ENCODE data around the gene CFB. TPM values are rescaled to one million over a fixed set of nuclear protein-coding genes. Genes with fewer than 3 reads are reported as not detected.

The CFB gene
- total and polyA plus RNA-seq, 9 of the 15 experiments (the other 6 are each of a cell fraction or from before 2014, with no cell fraction given), result 0.08 to 0.91 (median 0.22) TPM; not detected in 4

DNA sequence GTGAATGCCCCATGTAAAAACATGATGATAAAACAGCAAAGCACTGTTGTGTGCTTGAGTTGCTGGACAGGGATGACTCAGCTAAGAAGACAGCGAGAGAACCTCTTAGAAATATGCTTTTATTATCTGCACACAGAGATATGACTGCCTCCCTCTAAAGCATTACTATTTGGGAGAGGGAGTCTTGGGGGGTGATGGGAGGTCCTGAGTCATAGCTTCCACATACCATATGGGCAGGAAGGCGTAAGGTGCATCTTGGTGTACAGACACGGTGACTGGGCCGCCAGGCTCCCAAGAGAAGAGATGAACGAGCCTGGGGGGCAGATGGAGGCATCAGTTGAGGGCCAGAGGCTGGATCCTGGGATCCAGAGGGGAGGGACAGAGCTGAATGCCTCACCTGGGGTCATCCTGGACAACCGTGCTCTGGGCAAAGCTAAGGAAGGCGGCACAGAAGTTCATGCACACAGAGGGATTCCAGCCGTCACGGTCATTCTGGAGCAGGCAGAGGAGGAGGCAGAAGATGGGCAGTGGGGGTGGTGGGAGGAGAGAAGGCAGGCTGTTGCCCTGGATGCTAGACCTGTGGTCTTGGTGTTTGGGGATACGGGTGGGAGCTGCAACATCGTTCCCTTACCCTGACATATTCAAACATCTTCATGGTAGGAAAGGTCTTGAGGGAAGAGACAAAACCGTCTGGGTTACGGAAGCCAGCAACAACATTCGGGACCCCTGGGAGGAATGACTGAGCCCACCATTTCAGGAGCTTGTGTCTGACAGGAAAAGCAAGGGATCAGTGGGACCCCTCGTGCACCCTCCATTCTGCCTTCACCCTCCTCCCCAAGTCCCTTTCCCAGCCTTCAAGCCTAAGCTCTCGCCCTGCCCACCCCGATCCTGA lies 24.1 kb downstream of the CFB start (continued):
- TF ChIP-seq, protein P1, sequence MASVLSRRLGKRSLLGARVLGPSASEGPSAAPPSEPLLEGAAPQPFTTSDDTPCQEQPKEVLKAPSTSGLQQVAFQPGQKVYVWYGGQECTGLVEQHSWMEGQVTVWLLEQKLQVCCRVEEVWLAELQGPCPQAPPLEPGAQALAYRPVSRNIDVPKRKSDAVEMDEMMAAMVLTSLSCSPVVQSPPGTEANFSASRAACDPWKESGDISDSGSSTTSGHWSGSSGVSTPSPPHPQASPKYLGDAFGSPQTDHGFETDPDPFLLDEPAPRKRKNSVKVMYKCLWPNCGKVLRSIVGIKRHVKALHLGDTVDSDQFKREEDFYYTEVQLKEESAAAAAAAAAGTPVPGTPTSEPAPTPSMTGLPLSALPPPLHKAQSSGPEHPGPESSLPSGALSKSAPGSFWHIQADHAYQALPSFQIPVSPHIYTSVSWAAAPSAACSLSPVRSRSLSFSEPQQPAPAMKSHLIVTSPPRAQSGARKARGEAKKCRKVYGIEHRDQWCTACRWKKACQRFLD (CRISPR knock-in tag; IDR thresholded peaks at IDR 0.05), result 0 out of 2 replicates have a peak, but pooled peaks have one; percentile 25
- TF ChIP-seq CBX3 (IDR thresholded peaks at IDR 0.05; ENCODE audit: borderline replicate concordance in 1 of 2, low read length in 2 of 2) (0 out of 3 replicates have a peak, but pooled peaks of 1 of the 2 experiments have one; percentile 19), GATAD2A (IDR thresholded peaks at IDR 0.05) (0 out of 2 replicates have a peak, but pooled peaks have one; percentile 24), MAFF (IDR thresholded peaks at IDR 0.05; ENCODE audit: low read length) (peak; percentile 93), THRAP3 (IDR thresholded peaks at IDR 0.05; ENCODE audit: borderline replicate concordance) (peak; percentile 26; the same call in 1 of the 2 replicates), NR2F6 (CRISPR knock-in tag; IDR thresholded peaks at IDR 0.05) (0 out of 2 replicates have a peak, but pooled peaks have one; percentile 56), POLR2A (conservative IDR thresholded peaks at IDR 0.05) (peak; percentile 70), ZNF175 (CRISPR knock-in tag; IDR thresholded peaks at IDR 0.05; ENCODE audit: low read depth) (no peak), HDAC2 (IDR thresholded peaks at IDR 0.05) (peak; percentile 84), ATF1 (CRISPR knock-in tag; IDR thresholded peaks at IDR 0.05) (no peak), ATF1 (tag; IDR thresholded peaks at IDR 0.05) (no peak; the same call in 1 of the 2 replicates), KDM5B (IDR thresholded peaks at IDR 0.05; ENCODE audit: insufficient replicate concordance, low read depth, low read length) (peak; percentile 4), MAZ (CRISPR knock-in tag; conservative IDR thresholded peaks at IDR 0.05 in 1 of 2, IDR thresholded peaks at IDR 0.05 in 1 of 2) (peak in 1 of 2 experiments; percentile 53; a peak in 1 of 4 replicates)
- TF ChIP-seq, protein P2, sequence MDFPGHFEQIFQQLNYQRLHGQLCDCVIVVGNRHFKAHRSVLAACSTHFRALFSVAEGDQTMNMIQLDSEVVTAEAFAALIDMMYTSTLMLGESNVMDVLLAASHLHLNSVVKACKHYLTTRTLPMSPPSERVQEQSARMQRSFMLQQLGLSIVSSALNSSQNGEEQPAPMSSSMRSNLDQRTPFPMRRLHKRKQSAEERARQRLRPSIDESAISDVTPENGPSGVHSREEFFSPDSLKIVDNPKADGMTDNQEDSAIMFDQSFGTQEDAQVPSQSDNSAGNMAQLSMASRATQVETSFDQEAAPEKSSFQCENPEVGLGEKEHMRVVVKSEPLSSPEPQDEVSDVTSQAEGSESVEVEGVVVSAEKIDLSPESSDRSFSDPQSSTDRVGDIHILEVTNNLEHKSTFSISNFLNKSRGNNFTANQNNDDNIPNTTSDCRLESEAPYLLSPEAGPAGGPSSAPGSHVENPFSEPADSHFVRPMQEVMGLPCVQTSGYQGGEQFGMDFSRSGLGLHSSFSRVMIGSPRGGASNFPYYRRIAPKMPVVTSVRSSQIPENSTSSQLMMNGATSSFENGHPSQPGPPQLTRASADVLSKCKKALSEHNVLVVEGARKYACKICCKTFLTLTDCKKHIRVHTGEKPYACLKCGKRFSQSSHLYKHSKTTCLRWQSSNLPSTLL (IDR thresholded peaks at IDR 0.05), result no peak
- TF ChIP-seq, protein P3, sequence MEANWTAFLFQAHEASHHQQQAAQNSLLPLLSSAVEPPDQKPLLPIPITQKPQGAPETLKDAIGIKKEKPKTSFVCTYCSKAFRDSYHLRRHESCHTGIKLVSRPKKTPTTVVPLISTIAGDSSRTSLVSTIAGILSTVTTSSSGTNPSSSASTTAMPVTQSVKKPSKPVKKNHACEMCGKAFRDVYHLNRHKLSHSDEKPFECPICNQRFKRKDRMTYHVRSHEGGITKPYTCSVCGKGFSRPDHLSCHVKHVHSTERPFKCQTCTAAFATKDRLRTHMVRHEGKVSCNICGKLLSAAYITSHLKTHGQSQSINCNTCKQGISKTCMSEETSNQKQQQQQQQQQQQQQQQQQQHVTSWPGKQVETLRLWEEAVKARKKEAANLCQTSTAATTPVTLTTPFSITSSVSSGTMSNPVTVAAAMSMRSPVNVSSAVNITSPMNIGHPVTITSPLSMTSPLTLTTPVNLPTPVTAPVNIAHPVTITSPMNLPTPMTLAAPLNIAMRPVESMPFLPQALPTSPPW (CRISPR knock-in tag; IDR thresholded peaks at IDR 0.05), result peak; percentile 58
- TF ChIP-seq, protein P4, sequence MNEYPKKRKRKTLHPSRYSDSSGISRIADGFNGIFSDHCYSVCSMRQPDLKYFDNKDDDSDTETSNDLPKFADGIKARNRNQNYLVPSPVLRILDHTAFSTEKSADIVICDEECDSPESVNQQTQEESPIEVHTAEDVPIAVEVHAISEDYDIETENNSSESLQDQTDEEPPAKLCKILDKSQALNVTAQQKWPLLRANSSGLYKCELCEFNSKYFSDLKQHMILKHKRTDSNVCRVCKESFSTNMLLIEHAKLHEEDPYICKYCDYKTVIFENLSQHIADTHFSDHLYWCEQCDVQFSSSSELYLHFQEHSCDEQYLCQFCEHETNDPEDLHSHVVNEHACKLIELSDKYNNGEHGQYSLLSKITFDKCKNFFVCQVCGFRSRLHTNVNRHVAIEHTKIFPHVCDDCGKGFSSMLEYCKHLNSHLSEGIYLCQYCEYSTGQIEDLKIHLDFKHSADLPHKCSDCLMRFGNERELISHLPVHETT (CRISPR knock-in tag; conservative IDR thresholded peaks at IDR 0.05 in 1 of 2, IDR thresholded peaks at IDR 0.05 in 1 of 2), result 0 out of 4 replicates have a peak, but pooled peaks of 1 of the 2 experiments have one; percentile 40
